SJSA1 (cell line): Measurements from ENCODE around the gene FAM120AOS. TPM values are rescaled to one million over a fixed set of nuclear protein-coding genes. Genes with fewer than 3 reads are reported as not detected.
A peak's percentile ranks its signal among the peaks of the same experiment; 100 is the strongest.

Experiments used
- DNase-seq, 2 experiments: peaks; one replicate each; pipeline ENCODE4 v3.0.0-alpha.2; 2015 to 2020; ENCODE audit warnings: low spot score in 2 of 2, low read depth in 1 of 2
- H3K27ac ChIP-seq: fragments of 250-450 bp; sonication (Bioruptor Pico); 2 replicates; pipeline ENCODE4 v1.5.1; 2020; ENCODE audit warnings: mild to moderate bottlenecking, moderate library complexity
- H3K27me3 ChIP-seq: fragments of 250-450 bp; sonication (Bioruptor Pico); replicated peaks from 2 replicates; pipeline ENCODE4 v1.5.1; 2020; ENCODE audit warnings: mild to moderate bottlenecking, moderate library complexity
- H3K36me3 ChIP-seq: fragments of 250-450 bp; sonication (Bioruptor Pico); 2 replicates; pipeline ENCODE4 v1.5.1; 2020; ENCODE audit warnings: mild to moderate bottlenecking
- H3K4me1 ChIP-seq: fragments of 250-450 bp; sonication (Bioruptor Pico); replicated peaks from 2 replicates; pipeline ENCODE4 v1.6.1; 2021; ENCODE audit warnings: mild to moderate bottlenecking
- H3K4me3 ChIP-seq: fragments of 250-450 bp; sonication (Bioruptor Pico); 2 replicates; pipeline ENCODE4 v1.5.1; 2020; ENCODE audit warnings: mild to moderate bottlenecking
- H3K9me3 ChIP-seq: fragments of 250-450 bp; sonication (Bioruptor Pico); replicated peaks from 2 replicates; pipeline ENCODE4 v1.5.1; 2020; ENCODE audit warnings: mild to moderate bottlenecking
- total RNA-seq: library from RNA; depleted of rRNA; stranded (reverse); fragments of >200 nt; shearing (Covaris generic); gene quantifications from 2 replicates; pipeline ENCODE4 v1.2.3, GENCODE V29; 2014

The FAM120AOS gene
- total RNA-seq, 1 experiment from 2014 or later, result 29.3 TPM

DNA sequence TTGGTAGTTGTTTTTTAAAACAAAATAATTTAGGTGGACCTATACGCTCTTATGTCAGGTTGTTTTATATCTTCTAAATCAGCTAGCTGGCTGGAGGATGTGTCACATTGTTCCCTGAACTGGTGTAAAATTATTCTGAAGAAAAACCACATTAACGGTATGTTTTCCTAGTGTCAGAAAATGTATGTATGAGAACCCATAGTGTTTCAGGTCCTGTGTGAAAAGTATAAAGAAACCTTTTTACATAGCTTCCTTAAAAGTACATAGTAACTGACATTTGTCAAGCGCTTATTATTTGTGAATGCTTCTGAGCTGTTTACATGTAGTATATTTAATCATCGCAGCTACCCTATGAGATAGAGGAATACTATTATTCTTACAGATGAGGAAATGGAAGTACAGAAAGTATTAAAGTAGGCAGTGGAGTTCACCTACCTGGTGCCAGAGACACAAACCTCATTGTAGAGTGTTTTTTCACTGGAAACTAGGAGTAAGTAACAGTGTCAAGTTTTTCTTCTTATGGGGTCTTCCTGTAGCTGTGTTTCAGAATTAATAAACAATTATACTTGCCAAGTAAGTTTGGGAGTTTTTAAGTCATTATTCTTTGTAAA is 10.4 kb upstream of the FAM120AOS start:
- no peak overlapping the region for H3K4me3 ChIP-seq
- no peaks in the 10 kb centered on the region for H3K9me3 ChIP-seq
- no peak for DNase-seq
- H3K4me1 ChIP-seq, result peaks cover 13% of the 10 kb centered on the region
- H3K27ac ChIP-seq, result no peak overlapping the region
- no peaks in the 10 kb centered on the region for H3K27me3 ChIP-seq
- H3K36me3 ChIP-seq, result no peaks in the 10 kb centered on the region; the same call in 1 of the 2 replicates

GRCh38 chr9:93461821-93462220 is 8.4 kb upstream of the FAM120AOS start:
- Histone ChIP-seq H3K4me3 (no peak overlapping the region), H3K27me3 (no peaks in the 10 kb centered on the region), H3K9me3 (no peaks in the 10 kb centered on the region), H3K27ac (no peak overlapping the region), H3K4me1 (peaks cover 4% of the 10 kb centered on the region), H3K36me3 (no peaks in the 10 kb centered on the region; the same call in 1 of the 2 replicates)
- DNase-seq, result no peak

GRCh38 chr9:93461414-93461743 is 8.0 kb upstream of the FAM120AOS start:
- Histone ChIP-seq H3K9me3 (no peaks in the 10 kb centered on the region), H3K27ac (no peak overlapping the region), H3K36me3 (no peaks in the 10 kb centered on the region; the same call in 1 of the 2 replicates), H3K27me3 (no peaks in the 10 kb centered on the region), H3K4me1 (peaks cover under 1% of the 10 kb centered on the region; the same call in 1 of the 2 replicates), H3K4me3 (no peak overlapping the region)
- DNase-seq, result no peak

DNA sequence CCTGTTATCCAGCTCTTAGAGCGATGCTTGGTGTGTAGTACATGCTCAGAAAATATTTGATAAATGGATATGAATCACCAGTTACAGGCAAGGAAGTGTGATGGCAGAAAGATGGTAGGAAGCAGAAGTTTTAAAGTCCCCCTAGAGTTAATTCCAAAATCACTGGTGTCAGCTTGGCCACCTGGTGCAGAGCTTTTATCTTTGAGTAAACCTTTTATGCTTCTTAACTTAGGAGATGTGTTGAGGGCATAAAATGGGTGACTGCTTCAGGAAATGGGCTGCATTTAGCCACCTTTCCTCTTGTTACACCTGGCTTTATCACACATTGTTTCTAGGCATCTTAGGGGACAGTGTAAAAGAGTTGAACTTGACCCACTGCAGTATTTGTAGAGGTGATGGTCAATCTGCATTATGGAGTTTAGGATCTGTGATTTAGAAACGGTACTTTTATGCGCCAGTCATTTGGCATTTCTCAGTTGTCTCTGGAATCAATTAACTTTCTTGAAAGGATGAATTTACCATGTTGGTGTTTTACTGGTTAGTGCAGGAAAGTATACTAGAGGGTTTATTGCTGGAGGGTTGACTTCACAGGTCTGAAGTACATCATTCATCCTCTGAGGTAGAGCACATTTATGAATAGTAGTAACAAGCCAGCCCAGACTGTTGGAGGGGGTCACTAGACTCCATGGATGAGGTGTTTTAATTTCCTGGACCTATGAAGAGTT is 7.5 kb upstream of the FAM120AOS start:
- Histone ChIP-seq H3K36me3 (no peaks in the 10 kb centered on the region; the same call in 1 of the 2 replicates), H3K27me3 (no peaks in the 10 kb centered on the region), H3K4me1 (no peaks in the 10 kb centered on the region), H3K27ac (no peak overlapping the region), H3K4me3 (no peak overlapping the region), H3K9me3 (no peaks in the 10 kb centered on the region)
- no peak for DNase-seq

- H3K36me3 ChIP-seq, result peaks cover 9% of the 10 kb centered on the region
- no peak overlapping the region for H3K27ac ChIP-seq
- H3K4me1 ChIP-seq, result peaks cover under 1% of the 10 kb centered on the region; the same call in 1 of the 2 replicates
- no peak for DNase-seq
- no peaks in the 10 kb centered on the region for H3K27me3 ChIP-seq
- H3K9me3 ChIP-seq, result no peaks in the 10 kb centered on the region
- H3K4me3 ChIP-seq, result no peak overlapping the region
Measured at GRCh38 chr9:93459432-93459847, 6.1 kb upstream of the FAM120AOS start.

- Histone ChIP-seq H3K36me3 (peaks cover 16% of the 10 kb centered on the region), H3K27me3 (no peaks in the 10 kb centered on the region), H3K27ac (no peak overlapping the region), H3K4me3 (no peak overlapping the region), H3K9me3 (no peaks in the 10 kb centered on the region), H3K4me1 (peaks cover 7% of the 10 kb centered on the region)
- no peak for DNase-seq
Measured at GRCh38 chr9:93458712-93459111, 5.3 kb upstream of the FAM120AOS start.

DNA sequence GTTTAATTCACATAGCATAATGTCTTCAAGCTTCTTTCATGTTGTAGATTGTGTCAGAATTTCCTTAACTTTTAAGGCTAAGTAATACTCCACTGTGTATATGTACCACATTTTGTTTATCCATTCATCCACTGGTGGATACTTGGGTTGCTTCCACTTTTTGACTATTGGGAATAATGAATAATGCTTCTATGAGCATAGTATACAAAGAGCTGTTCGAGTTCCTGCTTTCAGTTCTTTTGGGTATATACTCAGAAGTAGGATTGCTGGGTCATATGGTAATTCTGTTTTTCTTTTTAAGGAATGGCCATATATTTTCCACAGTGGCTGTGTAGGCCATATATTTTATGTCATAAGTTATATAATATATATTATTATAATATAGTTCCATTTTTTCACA is 3.6 kb upstream of the FAM120AOS start:
- Histone ChIP-seq H3K27ac (no peak overlapping the region), H3K36me3 (peaks cover 27% of the 10 kb centered on the region), H3K4me3 (no peak overlapping the region), H3K4me1 (peaks cover 7% of the 10 kb centered on the region), H3K27me3 (no peaks in the 10 kb centered on the region), H3K9me3 (no peaks in the 10 kb centered on the region)
- no peak for DNase-seq

DNA sequence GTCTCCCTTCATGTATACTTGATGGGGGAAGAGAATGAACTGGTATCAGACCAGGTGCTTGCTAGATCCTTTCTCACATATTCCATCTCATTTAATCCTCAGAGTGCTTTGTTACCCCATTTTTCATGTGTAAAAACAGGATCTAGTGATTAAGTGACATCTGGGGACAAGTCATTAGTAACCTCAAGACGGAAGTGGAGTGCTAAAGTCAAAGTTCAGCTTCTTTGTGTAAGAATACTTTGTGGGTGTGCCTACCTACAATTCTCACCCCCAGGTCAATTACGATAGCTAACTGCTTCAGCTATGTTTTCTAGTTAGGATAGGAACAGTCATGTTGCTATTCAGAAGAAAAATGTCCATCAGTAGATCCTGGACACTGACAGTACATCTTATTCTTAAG is 3.1 kb upstream of the FAM120AOS start:
- H3K4me1 ChIP-seq, result peaks cover 7% of the 10 kb centered on the region
- DNase-seq, result no peak
- H3K36me3 ChIP-seq, result peaks cover 29% of the 10 kb centered on the region
- H3K27me3 ChIP-seq, result no peaks in the 10 kb centered on the region
- no peaks in the 10 kb centered on the region for H3K9me3 ChIP-seq
- H3K27ac ChIP-seq, result no peak overlapping the region
- H3K4me3 ChIP-seq, result no peak overlapping the region

- Histone ChIP-seq H3K4me1 (peaks cover 7% of the 10 kb centered on the region), H3K27ac (no peak overlapping the region), H3K36me3 (peaks cover 32% of the 10 kb centered on the region), H3K4me3 (no peak overlapping the region), H3K9me3 (no peaks in the 10 kb centered on the region; the same call in 1 of the 2 replicates), H3K27me3 (no peaks in the 10 kb centered on the region)
- DNase-seq, result no peak
Measured at GRCh38 chr9:93456022-93456421, 2.6 kb upstream of the FAM120AOS start.

DNA sequence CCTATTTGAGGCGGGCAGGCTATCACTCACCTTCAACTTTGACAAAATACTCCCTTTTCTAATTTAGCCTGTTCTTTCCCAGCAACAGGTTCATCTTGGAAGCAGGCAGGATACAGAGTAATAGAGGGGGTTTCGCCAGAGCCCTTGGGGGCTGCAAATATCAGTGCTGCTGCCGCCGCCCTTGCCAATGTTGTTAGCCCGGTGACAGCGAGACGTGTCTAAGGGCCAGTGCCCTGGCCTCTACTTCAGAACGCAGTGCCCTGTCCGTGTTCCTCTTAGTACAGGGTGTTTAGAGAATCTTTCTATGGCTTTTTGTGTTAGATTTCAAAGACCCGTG is 703 bp downstream of the FAM120AOS start:
- Histone ChIP-seq H3K4me3 (peak overlapping the region; percentile 99), H3K27me3 (no peaks in the 10 kb centered on the region), H3K36me3 (peaks cover 57% of the 10 kb centered on the region), H3K9me3 (no peaks in the 10 kb centered on the region; the same call in 1 of the 2 replicates), H3K27ac (no peak overlapping the region), H3K4me1 (peaks cover 16% of the 10 kb centered on the region)
- no peak for DNase-seq

- Histone ChIP-seq H3K4me1 (peaks cover 16% of the 10 kb centered on the region), H3K27ac (peak overlapping the region; percentile 46), H3K27me3 (no peaks in the 10 kb centered on the region), H3K36me3 (peaks cover 63% of the 10 kb centered on the region), H3K9me3 (no peaks in the 10 kb centered on the region; the same call in 1 of the 2 replicates), H3K4me3 (peak overlapping the region; percentile 99)
- DNase-seq, result peak; percentile 51 to 59
Measured at GRCh38 chr9:93451849-93452709, 1.3 kb downstream of the FAM120AOS start.

GRCh38 chr9:93450945-93451815 is 2.2 kb downstream of the FAM120AOS start, which contains the start of gene FAM120A:
Gene FAM120A, plus strand, starts transcription at chr9:93451685. Its CDS starts 231 bp downstream, at chr9:93451916.
- Histone ChIP-seq H3K36me3 (peaks cover 72% of the 10 kb centered on the region), H3K27me3 (no peaks in the 10 kb centered on the region), H3K4me3 (peak within 1 kb of the TSS; percentile 99), H3K27ac (peak within 1 kb of the TSS; percentile 96), H3K9me3 (no peaks in the 10 kb centered on the region; the same call in 1 of the 2 replicates), H3K4me1 (peaks cover 16% of the 10 kb centered on the region)
- DNase-seq, result peak; percentile 65 to 81

- no peak for DNase-seq
- no peaks in the 10 kb centered on the region for H3K27me3 ChIP-seq
- peaks cover 53% of the 10 kb centered on the region for H3K36me3 ChIP-seq
- H3K4me3 ChIP-seq, result no peak overlapping the region
- no peaks in the 10 kb centered on the region; the same call in 1 of the 2 replicates for H3K9me3 ChIP-seq
- H3K4me1 ChIP-seq, result peaks cover 8% of the 10 kb centered on the region
- H3K27ac ChIP-seq, result no peak overlapping the region
Measured at GRCh38 chr9:93447655-93448054, 5.7 kb downstream of the FAM120AOS start.
